ENCODE measurements around the gene UROC1. TPM values are rescaled to one million over a fixed set of nuclear protein-coding genes. Genes with fewer than 3 reads are reported as not detected.

Gene UROC1
- total RNA-seq = not detected in 2 replicates

DNA sequence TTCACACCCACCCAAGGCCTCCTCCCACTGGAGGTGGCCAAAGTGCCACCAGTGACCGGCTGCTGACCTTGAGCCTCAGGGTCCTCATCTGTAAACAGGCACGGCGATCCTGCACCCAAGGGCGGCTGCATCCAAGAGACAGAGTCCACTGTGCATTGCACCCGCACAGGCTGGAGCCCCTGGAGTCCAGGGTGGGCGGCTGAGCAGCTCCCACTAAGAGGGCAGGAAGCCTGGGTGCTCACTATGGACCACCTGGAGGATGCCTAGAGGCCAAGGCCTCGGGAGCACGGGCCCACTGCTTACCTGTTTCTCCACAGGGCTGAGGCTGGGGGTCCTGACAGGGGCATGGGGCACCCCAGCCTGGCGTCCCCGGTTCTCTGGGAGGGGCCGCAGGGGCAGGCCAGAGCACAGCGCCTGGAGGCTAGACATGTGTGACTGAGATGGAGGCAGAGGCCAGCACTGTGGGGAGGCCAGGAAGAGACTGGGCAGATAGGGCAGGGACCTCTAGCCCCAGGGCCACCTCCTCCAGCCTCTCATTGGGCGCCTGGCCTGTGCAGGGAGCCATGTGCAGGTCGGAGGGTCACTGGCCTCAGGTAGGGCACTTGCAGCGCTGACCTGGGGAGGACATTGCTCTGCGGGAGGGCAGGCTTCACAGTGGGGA, at the start of gene UROC1:
TSS of gene UROC1 (minus strand) at position 483 of the 661 bp plus-strand sequence. CDS start at position 429, 54 bp downstream.
- intact Hi-C loops (cut with micrococcal nuclease) = no loop called here
- no peak for DNase-seq (ENCODE audit: low spot score)
- Mint-ChIP-seq H3K36me3 (ENCODE audit: low read depth) (no peaks in the 10 kb centered on the region), H3K27me3 (ENCODE audit: low read depth) (peaks cover under 1% of the 10 kb centered on the region), H3K4me1 (ENCODE audit: low read depth) (no peaks in the 10 kb centered on the region), H3K4me3 (ENCODE audit: low read depth) (no peak within 1 kb of the TSS), H3K27ac (no peak within 1 kb of the TSS), H3K9me3 (no peaks in the 10 kb centered on the region)

DNA sequence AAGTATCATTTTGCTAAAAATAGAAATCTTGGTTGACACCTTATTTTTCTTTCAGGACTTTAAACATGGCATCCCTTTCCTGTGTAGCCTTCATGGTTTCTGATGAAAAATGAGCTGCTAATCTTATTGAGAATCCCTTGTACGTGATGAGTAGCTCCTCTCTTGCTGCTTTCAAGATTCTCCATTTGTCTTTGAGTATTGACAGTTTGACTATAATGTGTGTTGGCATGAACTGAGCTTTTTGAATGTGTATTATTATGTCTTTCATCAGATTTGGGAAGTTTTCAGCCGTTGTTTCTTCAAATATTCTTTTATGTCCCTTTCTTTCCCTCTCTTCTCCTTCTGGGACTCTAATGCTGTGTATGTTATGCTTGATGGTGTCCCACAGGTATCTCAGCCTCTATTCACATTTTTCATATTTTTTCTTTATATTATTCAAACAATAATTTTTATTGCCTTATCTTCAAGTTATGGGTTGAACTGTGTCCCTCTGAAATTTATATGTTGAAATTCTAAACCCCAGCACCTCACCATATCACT, 45.2 kb upstream of the UROC1 start:
- no peaks in the 10 kb centered on the region for H3K4me1 Mint-ChIP-seq (ENCODE audit: low read depth)
- intact Hi-C loops (cut with micrococcal nuclease) = no loop called here

DNA sequence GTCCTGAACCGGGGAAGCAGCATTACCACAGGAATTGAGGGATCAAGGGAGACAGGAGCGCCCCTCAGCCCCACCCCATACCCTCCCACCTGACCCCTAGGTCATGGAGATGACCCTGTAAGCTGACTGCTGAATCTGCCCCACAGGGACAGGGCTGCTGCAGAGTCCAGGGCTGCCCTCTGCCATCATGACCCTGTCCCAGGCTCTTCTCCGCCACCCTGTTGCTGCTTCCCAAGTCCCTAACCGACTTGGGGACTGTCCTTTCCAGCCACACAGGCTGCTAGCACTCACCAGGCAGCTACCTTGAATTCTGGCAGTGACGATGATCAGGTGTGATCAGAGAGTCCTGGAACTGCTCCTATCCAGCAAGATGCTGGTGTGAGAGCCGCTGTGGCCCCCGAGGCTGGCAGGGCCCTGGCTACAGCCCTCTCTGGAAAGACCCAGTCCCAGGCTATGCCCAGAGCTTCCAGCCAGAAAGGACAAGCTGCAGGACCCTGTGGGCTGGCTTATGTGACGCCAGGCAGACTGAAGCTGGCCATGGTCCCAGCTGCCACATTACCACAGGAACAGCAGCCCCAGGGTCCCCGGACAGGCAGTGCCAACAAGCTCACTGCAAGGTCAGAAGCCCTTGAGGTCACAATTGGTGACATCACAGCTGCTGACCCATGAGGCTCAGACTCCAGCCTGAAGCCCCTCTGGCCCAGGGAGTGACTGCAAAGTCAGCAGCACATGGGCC, 40.9 kb upstream of the UROC1 start, which contains the start of gene C3orf22:
TSS of gene C3orf22 (minus strand) at position 597 of the 736 bp plus-strand sequence. CDS start 5,542 bp downstream, outside the sequence.
- H3K36me3 Mint-ChIP-seq (ENCODE audit: low read depth) = no peaks in the 10 kb centered on the region
- H3K27ac Mint-ChIP-seq = no peak within 1 kb of the TSS
- H3K4me1 Mint-ChIP-seq (ENCODE audit: low read depth) = no peaks in the 10 kb centered on the region
- intact Hi-C loops (cut with micrococcal nuclease) = no loop called here
- no peaks in the 10 kb centered on the region for H3K9me3 Mint-ChIP-seq
- DNase-seq (ENCODE audit: low spot score) = no peak
- peaks cover 8% of the 10 kb centered on the region for H3K27me3 Mint-ChIP-seq (ENCODE audit: low read depth)
- no peak within 1 kb of the TSS for H3K4me3 Mint-ChIP-seq (ENCODE audit: low read depth)

More for the DNA sequence above, 45.2 kb upstream of the UROC1 start:
- no peak overlapping the region for H3K4me3 Mint-ChIP-seq (ENCODE audit: low read depth)
- peaks cover 17% of the 10 kb centered on the region for H3K27me3 Mint-ChIP-seq (ENCODE audit: low read depth)
- no peak overlapping the region for H3K27ac Mint-ChIP-seq
- DNase-seq (ENCODE audit: low spot score) = no peak
- H3K9me3 Mint-ChIP-seq = no peaks in the 10 kb centered on the region
- no peaks in the 10 kb centered on the region for H3K36me3 Mint-ChIP-seq (ENCODE audit: low read depth)

DNA sequence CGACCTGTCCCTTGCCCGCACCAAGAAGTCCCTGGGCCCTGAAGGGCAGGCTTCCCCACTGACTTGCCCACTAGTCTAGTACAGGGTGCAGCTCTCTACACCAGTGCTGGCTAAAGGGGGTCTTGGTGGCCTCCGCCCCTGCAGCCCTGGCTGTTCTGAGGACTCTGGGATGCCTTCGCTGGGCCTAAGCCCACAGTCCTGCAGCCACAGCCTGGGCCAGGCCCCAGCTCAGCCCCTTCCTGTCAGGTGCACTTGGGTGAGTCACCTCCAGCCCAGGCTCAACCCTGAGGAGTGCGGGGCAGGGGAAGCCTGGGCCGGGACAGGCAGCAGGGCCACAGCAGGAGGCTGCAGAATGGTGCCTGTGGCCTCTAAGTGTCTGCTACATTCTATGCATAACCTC, 40.2 kb upstream of the UROC1 start:
- no peak for DNase-seq (ENCODE audit: low spot score)
- no peaks in the 10 kb centered on the region for H3K4me1 Mint-ChIP-seq (ENCODE audit: low read depth)
- intact Hi-C loops (cut with micrococcal nuclease) = no loop called here
- H3K36me3 Mint-ChIP-seq (ENCODE audit: low read depth) = no peaks in the 10 kb centered on the region
- no peak overlapping the region for H3K4me3 Mint-ChIP-seq (ENCODE audit: low read depth)
- H3K27me3 Mint-ChIP-seq (ENCODE audit: low read depth) = peaks cover 6% of the 10 kb centered on the region
- no peaks in the 10 kb centered on the region for H3K9me3 Mint-ChIP-seq
- no peak overlapping the region for H3K27ac Mint-ChIP-seq

DNA sequence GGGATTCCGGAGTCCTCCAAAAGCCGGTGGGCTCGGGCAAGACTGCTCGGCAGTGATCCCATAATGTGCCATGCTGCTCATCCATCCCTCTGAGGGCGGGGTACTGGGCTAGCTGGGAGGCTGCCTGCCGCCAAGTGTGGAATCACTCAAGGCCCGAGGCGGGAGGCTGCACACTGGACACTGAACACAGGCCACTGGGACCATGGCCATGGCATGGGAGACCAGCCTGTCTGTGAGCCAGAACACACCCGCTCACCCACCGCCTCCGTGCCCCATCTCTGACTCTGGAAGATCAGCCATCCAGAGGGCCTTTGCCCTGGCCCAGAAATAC, 39.8 kb upstream of the UROC1 start:
- Mint-ChIP-seq H3K36me3 (ENCODE audit: low read depth) (no peaks in the 10 kb centered on the region), H3K9me3 (no peaks in the 10 kb centered on the region), H3K27ac (no peak overlapping the region), H3K27me3 (ENCODE audit: low read depth) (peaks cover 6% of the 10 kb centered on the region), H3K4me1 (ENCODE audit: low read depth) (no peaks in the 10 kb centered on the region), H3K4me3 (ENCODE audit: low read depth) (no peak overlapping the region)
- intact Hi-C loops (cut with micrococcal nuclease) = no loop called here
- DNase-seq (ENCODE audit: low spot score) = peak; percentile 6

DNA sequence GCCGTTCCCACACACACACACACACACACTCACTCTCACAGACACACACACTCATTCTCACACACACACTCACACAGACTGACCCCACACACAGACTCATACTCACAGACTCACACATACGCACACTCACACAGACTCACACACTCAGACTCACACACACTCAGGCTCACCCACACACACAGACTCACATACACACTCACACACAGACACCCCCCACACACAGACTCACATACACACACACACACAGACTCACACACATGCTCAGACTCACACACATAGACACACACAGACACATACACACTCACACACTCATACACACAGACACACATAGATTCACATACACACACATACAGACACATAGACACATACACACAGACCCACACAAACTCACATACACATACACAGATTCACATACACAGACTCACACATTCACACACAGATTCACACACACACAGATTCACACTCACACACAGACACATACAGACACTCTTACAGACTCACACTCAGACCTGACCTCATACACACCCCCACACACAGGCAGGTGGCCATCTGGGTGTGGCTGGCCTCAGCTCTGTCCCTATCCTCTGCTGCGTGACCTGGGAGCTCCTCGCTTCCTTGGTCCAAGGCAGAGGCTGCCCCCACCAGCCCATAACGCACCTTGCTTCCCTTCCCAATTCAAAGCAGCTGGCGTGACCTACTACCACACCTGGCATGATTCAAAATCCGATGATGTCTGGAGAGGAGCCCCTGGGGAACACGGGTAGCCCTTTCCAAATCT, 39.3 kb upstream of the UROC1 start:
- H3K4me3 Mint-ChIP-seq (ENCODE audit: low read depth) = no peak overlapping the region
- intact Hi-C loops (cut with micrococcal nuclease) = no loop called here
- H3K27me3 Mint-ChIP-seq (ENCODE audit: low read depth) = peaks cover 4% of the 10 kb centered on the region
- DNase-seq (ENCODE audit: low spot score) = peak; percentile 1
- H3K27ac Mint-ChIP-seq = no peak overlapping the region
- no peaks in the 10 kb centered on the region for H3K9me3 Mint-ChIP-seq
- no peaks in the 10 kb centered on the region for H3K36me3 Mint-ChIP-seq (ENCODE audit: low read depth)
- H3K4me1 Mint-ChIP-seq (ENCODE audit: low read depth) = no peaks in the 10 kb centered on the region

DNA sequence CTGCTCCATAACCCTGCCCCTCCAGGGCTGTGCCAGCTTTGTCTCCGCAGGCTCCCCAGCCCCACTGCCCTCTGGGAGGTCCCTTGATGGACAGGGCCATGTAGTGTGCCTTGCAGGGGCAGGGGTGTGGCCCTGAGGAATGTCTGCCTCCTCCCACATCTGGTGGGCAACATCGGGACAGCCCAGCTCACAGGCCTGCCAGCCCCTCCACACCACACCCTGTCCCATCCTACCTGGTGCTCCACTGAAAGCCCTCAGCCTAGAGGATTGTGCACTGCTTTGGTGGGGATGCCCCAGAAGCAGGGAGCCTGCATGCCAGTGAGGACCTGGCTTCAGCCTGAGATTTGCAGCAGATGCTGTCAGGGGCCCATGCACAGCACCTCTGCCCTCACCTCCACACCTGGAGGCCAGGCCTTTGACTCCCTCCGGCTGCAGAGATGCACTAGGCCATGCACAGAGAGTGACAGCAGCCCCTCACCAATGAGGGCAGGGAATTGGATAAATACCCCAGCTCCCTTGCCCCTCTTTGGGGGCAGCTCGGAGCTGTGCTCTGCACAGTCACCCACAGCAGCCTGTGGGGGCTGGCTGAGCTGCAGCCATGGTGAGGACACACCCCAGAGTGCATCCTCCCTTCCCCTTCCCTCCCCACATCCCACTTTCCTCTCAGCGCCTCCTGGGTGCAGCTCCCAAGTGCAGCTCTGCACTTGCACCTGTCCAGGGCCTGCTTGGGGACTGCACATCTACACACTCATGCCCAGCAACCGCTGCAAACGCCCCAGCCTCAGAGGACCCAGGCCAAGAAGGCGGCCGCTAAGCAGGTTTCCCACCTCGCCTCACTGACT, 38.4 kb upstream of the UROC1 start:
- Mint-ChIP-seq H3K27ac (no peak overlapping the region), H3K4me3 (ENCODE audit: low read depth) (no peak overlapping the region), H3K36me3 (ENCODE audit: low read depth) (no peaks in the 10 kb centered on the region), H3K27me3 (ENCODE audit: low read depth) (no peaks in the 10 kb centered on the region), H3K4me1 (ENCODE audit: low read depth) (no peaks in the 10 kb centered on the region), H3K9me3 (no peaks in the 10 kb centered on the region)
- peak; percentile 2 for DNase-seq (ENCODE audit: low spot score)
- intact Hi-C loops (cut with micrococcal nuclease) = no loop called here

DNA sequence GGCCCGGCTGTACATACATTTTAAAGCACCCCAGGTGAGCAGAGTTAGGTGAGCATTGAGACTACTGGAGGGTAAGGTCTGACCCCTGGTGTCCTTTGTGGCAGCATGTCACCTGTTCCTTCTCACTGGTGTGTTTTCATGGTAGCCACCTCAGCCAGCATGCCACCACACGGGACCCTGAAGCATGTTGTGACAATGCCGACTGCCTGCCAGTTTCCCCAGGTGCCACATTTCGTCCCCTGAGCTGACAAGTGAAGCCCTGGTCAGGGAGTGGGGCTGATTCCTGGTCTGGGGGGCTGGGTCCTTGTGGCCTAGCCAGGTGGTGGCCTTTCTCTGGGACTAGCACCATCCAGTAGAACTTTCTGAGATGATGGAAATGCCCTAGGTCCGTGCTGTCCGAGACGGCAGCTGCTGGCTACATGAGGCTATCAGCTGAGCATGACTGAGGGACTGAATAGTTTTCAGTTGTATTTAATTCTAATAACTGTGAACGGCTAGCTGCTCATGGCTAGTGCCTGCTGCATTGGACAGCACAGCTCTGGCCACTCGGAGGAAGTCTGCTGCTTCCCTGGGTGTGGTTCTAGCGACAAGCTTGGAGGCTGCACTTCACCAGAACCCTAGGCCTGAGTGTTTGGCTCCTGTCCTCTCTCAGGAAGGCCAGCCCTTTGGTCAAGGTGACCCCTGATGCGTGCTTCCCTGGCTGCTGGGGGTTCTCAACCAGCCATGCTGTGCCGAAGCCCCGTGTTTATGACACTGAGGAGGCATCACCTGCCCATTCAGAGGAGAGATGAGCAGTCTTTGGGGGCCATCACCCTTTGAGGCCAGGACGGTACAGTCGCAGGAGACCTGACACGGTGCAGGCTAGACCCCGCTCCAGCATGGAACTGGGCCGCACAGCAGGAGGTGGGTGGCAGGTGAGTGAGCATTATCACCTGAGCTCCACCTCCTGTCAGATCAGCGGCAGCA, 37.3 kb upstream of the UROC1 start:
- H3K27ac Mint-ChIP-seq = no peak overlapping the region

DNA sequence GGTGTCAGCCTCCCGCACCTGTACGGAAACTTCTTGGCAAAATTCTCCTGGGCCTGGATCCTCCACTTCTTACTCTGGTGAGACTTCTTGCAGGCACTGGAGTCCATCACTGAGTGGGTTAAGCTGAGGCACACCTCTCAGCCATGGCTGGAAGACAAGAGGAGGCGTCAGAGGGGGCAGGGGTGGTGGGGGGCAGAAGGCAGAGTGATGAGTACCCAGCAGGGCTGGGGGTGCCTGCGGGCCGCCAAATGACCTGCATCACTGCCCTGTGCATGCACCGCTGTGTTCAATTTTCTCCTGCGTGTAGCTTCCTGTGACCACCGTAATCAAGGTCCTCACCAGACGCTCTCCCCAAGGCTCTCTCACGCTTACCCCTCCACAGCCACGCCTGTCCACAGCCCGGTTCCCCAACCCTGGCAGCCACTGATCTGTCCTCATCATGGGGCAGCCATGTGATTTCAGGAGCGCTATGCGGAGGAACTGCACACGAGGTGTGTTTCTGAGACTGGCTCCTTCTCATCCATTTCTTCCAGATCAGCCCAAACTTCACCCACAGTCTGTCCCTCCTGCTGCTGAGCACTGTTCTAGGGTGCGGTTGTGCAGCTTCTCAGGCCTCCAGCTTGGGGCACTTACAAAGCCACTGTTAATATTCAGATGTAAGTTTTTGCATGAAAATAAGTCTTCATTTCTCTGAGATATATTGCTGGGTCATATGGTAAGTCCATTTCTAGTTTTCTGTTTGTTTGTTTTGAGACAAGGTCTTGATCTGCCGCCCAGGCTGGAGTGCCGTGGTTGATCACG, 35.9 kb upstream of the UROC1 start:
- Mint-ChIP-seq H3K4me3 (ENCODE audit: low read depth) (no peak overlapping the region), H3K27ac (no peak overlapping the region), H3K9me3 (no peaks in the 10 kb centered on the region), H3K4me1 (ENCODE audit: low read depth) (no peaks in the 10 kb centered on the region), H3K36me3 (ENCODE audit: low read depth) (no peaks in the 10 kb centered on the region), H3K27me3 (ENCODE audit: low read depth) (no peaks in the 10 kb centered on the region)
- intact Hi-C loops (cut with micrococcal nuclease) = no loop called here
- DNase-seq (ENCODE audit: low spot score) = no peak

More for the DNA sequence above, 37.3 kb upstream of the UROC1 start:
- Mint-ChIP-seq H3K36me3 (ENCODE audit: low read depth) (no peaks in the 10 kb centered on the region), H3K4me1 (ENCODE audit: low read depth) (no peaks in the 10 kb centered on the region), H3K9me3 (no peaks in the 10 kb centered on the region), H3K4me3 (ENCODE audit: low read depth) (no peak overlapping the region), H3K27me3 (ENCODE audit: low read depth) (no peaks in the 10 kb centered on the region)
- peak; percentile 4 for DNase-seq (ENCODE audit: low spot score)
- intact Hi-C loops (cut with micrococcal nuclease) = no loop called here

DNA sequence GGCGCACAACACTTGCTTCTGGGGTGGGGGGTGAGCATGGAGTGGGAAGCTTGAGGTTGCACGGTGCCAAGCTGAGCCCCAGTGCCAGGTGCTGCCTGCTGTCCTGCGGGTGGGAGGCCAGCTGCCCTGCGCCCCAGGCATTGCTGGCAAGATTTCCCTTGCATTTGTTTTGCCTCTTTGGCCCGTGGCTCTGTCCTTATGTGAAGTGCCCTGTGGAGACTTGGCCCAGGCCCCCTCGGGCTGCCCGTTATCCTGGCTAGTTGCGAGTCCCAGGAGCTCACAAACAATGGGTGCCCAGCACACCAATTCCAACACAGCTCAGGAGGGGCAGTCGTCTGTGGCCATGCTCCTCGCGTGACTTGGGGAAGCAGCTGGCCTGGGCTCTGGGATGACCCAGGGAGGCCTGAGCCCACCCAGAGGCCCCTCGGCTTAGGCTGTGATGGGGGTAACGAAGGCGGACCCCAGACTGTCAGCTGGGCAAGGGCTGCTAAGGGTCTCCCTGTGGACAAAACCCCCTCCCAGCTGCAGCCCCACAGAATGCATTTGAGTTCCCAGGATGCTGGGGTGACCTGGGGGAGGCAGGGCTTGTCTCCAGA, 35.2 kb upstream of the UROC1 start:
- H3K27me3 Mint-ChIP-seq (ENCODE audit: low read depth) = no peaks in the 10 kb centered on the region
- H3K36me3 Mint-ChIP-seq (ENCODE audit: low read depth) = no peaks in the 10 kb centered on the region
- intact Hi-C loops (cut with micrococcal nuclease) = no loop called here
- H3K9me3 Mint-ChIP-seq = no peaks in the 10 kb centered on the region
- no peaks in the 10 kb centered on the region for H3K4me1 Mint-ChIP-seq (ENCODE audit: low read depth)
- DNase-seq (ENCODE audit: low spot score) = no peak
- no peak overlapping the region for H3K27ac Mint-ChIP-seq
- no peak overlapping the region for H3K4me3 Mint-ChIP-seq (ENCODE audit: low read depth)
